ENCODE results near the gene RAB35. TPM values are rescaled to one million over a fixed set of nuclear protein-coding genes. Genes with fewer than 3 reads are reported as not detected.

RAB35 gene
- 21.3 TPM for total RNA-seq
- 10 to 100 TPM; 24.5 to 34.9 (median 31.0) TPM for polyA plus RNA-seq (ENCODE audit: insufficient read depth in 1 of 8, insufficient read length in 8 of 8, low replicate concordance in 1 of 8)
- long read RNA-seq, donor 1, transcript RAB35-201 (6 exons, 2,945 nt): major isoform, 8 of 11 reads
- long read RNA-seq, donor 1, partial matches to known transcripts: 0 of 11 reads
- long read RNA-seq, donor 1, other reads (novel, unspliced or antisense): 0 of 11 reads
- long read RNA-seq, donor 2, partial matches to known transcripts: 0 of 1 reads
- long read RNA-seq, donor 2, other reads (novel, unspliced or antisense): 0 of 1 reads
- long read RNA-seq, donor 3, transcript RAB35-201 (6 exons, 2,945 nt): major isoform, 8 of 9 reads
- long read RNA-seq, donor 3, partial matches to known transcripts: 0 of 9 reads
- long read RNA-seq, donor 3, other reads (novel, unspliced or antisense): 0 of 9 reads
- long read RNA-seq, donor 4, transcript RAB35-201 (6 exons, 2,945 nt): major isoform, 10 of 18 reads
- long read RNA-seq, donor 4, partial matches to known transcripts: 7 of 18 reads
- long read RNA-seq, donor 4, other reads (novel, unspliced or antisense): 0 of 18 reads
- long read RNA-seq, donor 5, transcript RAB35-201 (6 exons, 2,945 nt): major isoform, 24 of 35 reads
- long read RNA-seq, donor 5, partial matches to known transcripts: 9 of 35 reads
- long read RNA-seq, donor 5, other reads (novel, unspliced or antisense): 0 of 35 reads
- long read RNA-seq, donor 6, transcript RAB35-201 (6 exons, 2,945 nt): major isoform, 24 of 37 reads
- long read RNA-seq, donor 6, partial matches to known transcripts: 11 of 37 reads
- long read RNA-seq, donor 6, other reads (novel, unspliced or antisense): 0 of 37 reads
- long read RNA-seq, donor 7, transcript RAB35-201 (6 exons, 2,945 nt): major isoform, 13 of 24 reads
- long read RNA-seq, donor 7, partial matches to known transcripts: 6 of 24 reads
- long read RNA-seq, donor 7, other reads (novel, unspliced or antisense): 0 of 24 reads
- long read RNA-seq, donor 8, partial matches to known transcripts: 0 of 4 reads
- long read RNA-seq, donor 8, other reads (novel, unspliced or antisense): 0 of 4 reads
- long read RNA-seq, donor 9, transcript RAB35-201 (6 exons, 2,945 nt): major isoform, 10 of 16 reads
- long read RNA-seq, donor 9, partial matches to known transcripts: 5 of 16 reads
- long read RNA-seq, donor 9, other reads (novel, unspliced or antisense): 0 of 16 reads
- long read RNA-seq, donor 10, transcript RAB35-201 (6 exons, 2,945 nt): major isoform, 6 of 14 reads
- long read RNA-seq, donor 10, partial matches to known transcripts: 8 of 14 reads
- long read RNA-seq, donor 10, other reads (novel, unspliced or antisense): 0 of 14 reads
- long read RNA-seq, donor 11, transcript RAB35-201 (6 exons, 2,945 nt): major isoform, 5 of 14 reads
- long read RNA-seq, donor 11, partial matches to known transcripts: 7 of 14 reads
- long read RNA-seq, donor 11, other reads (novel, unspliced or antisense): 0 of 14 reads

GRCh38 chr12:120116441-120116791 lies at the start of gene RAB35:
Gene RAB35 (minus strand): TSS chr12:120116753. CDS start chr12:120116650, 103 bp downstream.
- Histone ChIP-seq H3K4me3 (ENCODE audit: low read length) (peak within 1 kb of the TSS; percentile 93), H3K4me1 (ENCODE audit: control insufficient read depth, insufficient read depth, low read length) (peaks cover 23% of the 10 kb centered on the region), H3K27ac (ENCODE audit: low read length) (peak within 1 kb of the TSS; percentile 99), H3K9me3 (replicated peaks; ENCODE audit: control insufficient read depth, low read depth, low read length) (no peaks in the 10 kb centered on the region), H3K36me3 (ENCODE audit: control insufficient read depth, insufficient read depth, low read length) (peaks cover 30% of the 10 kb centered on the region), H3K27me3 (ENCODE audit: control insufficient read depth, insufficient read depth, low read length) (no peaks in the 10 kb centered on the region)
- no peak for DNase-seq
- WGBS (ENCODE audit: insufficient coverage): 0% methylated on average over 45 of the region's 50 CpGs

GRCh38 chr12:120164293-120164692 lies 47.7 kb upstream of the RAB35 start:
- DNase-seq: no peak
- peaks cover 76% of the 10 kb centered on the region for H3K36me3 ChIP-seq (ENCODE audit: control insufficient read depth, insufficient read depth, low read length)
- H3K4me3 ChIP-seq (ENCODE audit: low read length): no peak overlapping the region
- H3K9me3 ChIP-seq (replicated peaks; ENCODE audit: control insufficient read depth, low read depth, low read length): no peaks in the 10 kb centered on the region
- no peaks in the 10 kb centered on the region for H3K27me3 ChIP-seq (ENCODE audit: control insufficient read depth, insufficient read depth, low read length)
- no peak overlapping the region for H3K27ac ChIP-seq (ENCODE audit: low read length)
- no peaks in the 10 kb centered on the region for H3K4me1 ChIP-seq (ENCODE audit: control insufficient read depth, insufficient read depth, low read length)
- WGBS (ENCODE audit: insufficient coverage): 85% methylated on average over 8 of the region's 11 CpGs

DNA sequence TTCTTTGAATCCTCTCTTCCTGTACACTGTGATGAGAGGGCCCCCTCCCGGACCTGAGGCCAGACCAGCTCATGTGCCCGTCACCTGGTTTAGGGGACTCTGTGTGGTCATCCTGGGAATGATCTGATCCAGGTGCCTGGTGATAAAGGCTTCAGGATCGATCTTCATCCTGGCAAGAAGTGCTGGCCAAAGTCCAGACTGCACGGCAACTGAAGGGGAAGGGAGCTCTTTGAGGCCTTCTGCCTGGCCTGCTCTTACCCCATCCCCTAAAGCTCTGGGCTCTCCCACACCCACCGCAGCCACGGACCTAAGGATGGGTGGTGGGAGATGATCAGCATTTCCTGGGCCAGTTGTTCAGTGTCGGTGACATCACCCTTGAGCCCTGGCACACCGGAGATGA lies 46.2 kb upstream of the RAB35 start:
- DNase-seq: no peak
- H3K4me3 ChIP-seq (ENCODE audit: low read length): no peak overlapping the region
- 97% methylated on average over 5 of the region's 8 CpGs for WGBS (ENCODE audit: insufficient coverage)
- H3K36me3 ChIP-seq (ENCODE audit: control insufficient read depth, insufficient read depth, low read length): peaks cover 78% of the 10 kb centered on the region
- no peaks in the 10 kb centered on the region for H3K9me3 ChIP-seq (replicated peaks; ENCODE audit: control insufficient read depth, low read depth, low read length)
- H3K27me3 ChIP-seq (ENCODE audit: control insufficient read depth, insufficient read depth, low read length): no peaks in the 10 kb centered on the region
- no peaks in the 10 kb centered on the region for H3K4me1 ChIP-seq (ENCODE audit: control insufficient read depth, insufficient read depth, low read length)
- no peak overlapping the region for H3K27ac ChIP-seq (ENCODE audit: low read length)

GRCh38 chr12:120161852-120162251 lies 45.3 kb upstream of the RAB35 start:
- Histone ChIP-seq H3K36me3 (ENCODE audit: control insufficient read depth, insufficient read depth, low read length) (peaks cover 77% of the 10 kb centered on the region), H3K9me3 (replicated peaks; ENCODE audit: control insufficient read depth, low read depth, low read length) (no peaks in the 10 kb centered on the region), H3K27me3 (ENCODE audit: control insufficient read depth, insufficient read depth, low read length) (no peaks in the 10 kb centered on the region), H3K27ac (ENCODE audit: low read length) (no peak overlapping the region), H3K4me1 (ENCODE audit: control insufficient read depth, insufficient read depth, low read length) (no peaks in the 10 kb centered on the region), H3K4me3 (ENCODE audit: low read length) (no peak overlapping the region)
- 94% methylated on average over 11 of the region's 11 CpGs for WGBS (ENCODE audit: insufficient coverage)
- no peak for DNase-seq

- H3K9me3 ChIP-seq (replicated peaks; ENCODE audit: control insufficient read depth, low read depth, low read length): no peaks in the 10 kb centered on the region
- no peak overlapping the region for H3K4me3 ChIP-seq (ENCODE audit: low read length)
- WGBS (ENCODE audit: insufficient coverage): 86% methylated on average over 10 of the region's 12 CpGs
- H3K27me3 ChIP-seq (ENCODE audit: control insufficient read depth, insufficient read depth, low read length): no peaks in the 10 kb centered on the region
- DNase-seq: no peak
- H3K4me1 ChIP-seq (ENCODE audit: control insufficient read depth, insufficient read depth, low read length): no peaks in the 10 kb centered on the region
- H3K36me3 ChIP-seq (ENCODE audit: control insufficient read depth, insufficient read depth, low read length): peaks cover 91% of the 10 kb centered on the region
- no peak overlapping the region for H3K27ac ChIP-seq (ENCODE audit: low read length)
Observed at GRCh38 chr12:120159509-120160237, 43.1 kb upstream of the RAB35 start.

DNA sequence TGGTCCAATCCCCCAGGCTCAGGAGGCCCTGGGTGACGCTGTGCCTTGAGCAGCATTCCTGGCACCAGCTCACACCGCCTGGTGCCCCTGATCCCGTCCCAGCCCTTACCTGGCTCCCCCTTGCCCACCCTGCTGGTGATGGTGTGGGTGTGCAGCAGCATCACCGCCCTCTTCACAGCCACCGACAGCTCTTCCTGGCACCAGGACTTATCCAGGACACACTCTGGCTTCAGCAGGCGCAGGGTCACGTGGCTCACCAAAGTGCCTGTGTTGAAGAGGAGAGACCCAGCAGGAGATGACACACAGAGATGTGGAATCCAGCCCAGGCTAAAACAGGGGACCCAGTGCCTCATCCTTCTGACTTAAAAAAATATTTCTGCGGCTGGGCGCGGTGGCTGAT lies 41.8 kb upstream of the RAB35 start:
- H3K4me3 ChIP-seq (ENCODE audit: low read length): no peak overlapping the region
- H3K4me1 ChIP-seq (ENCODE audit: control insufficient read depth, insufficient read depth, low read length): no peaks in the 10 kb centered on the region
- H3K9me3 ChIP-seq (replicated peaks; ENCODE audit: control insufficient read depth, low read depth, low read length): no peaks in the 10 kb centered on the region
- H3K36me3 ChIP-seq (ENCODE audit: control insufficient read depth, insufficient read depth, low read length): peaks cover 92% of the 10 kb centered on the region
- H3K27me3 ChIP-seq (ENCODE audit: control insufficient read depth, insufficient read depth, low read length): no peaks in the 10 kb centered on the region
- WGBS (ENCODE audit: insufficient coverage): 89% methylated on average over 8 of the region's 10 CpGs
- no peak overlapping the region for H3K27ac ChIP-seq (ENCODE audit: low read length)
- no peak for DNase-seq

GRCh38 chr12:120157678-120158077 lies 41.1 kb upstream of the RAB35 start:
- Histone ChIP-seq H3K4me3 (ENCODE audit: low read length) (no peak overlapping the region), H3K27me3 (ENCODE audit: control insufficient read depth, insufficient read depth, low read length) (no peaks in the 10 kb centered on the region), H3K27ac (ENCODE audit: low read length) (no peak overlapping the region), H3K36me3 (ENCODE audit: control insufficient read depth, insufficient read depth, low read length) (peaks cover 92% of the 10 kb centered on the region), H3K4me1 (ENCODE audit: control insufficient read depth, insufficient read depth, low read length) (no peaks in the 10 kb centered on the region), H3K9me3 (replicated peaks; ENCODE audit: control insufficient read depth, low read depth, low read length) (no peaks in the 10 kb centered on the region)
- WGBS (ENCODE audit: insufficient coverage): 93% methylated on average over 6 of the region's 11 CpGs
- DNase-seq: no peak

DNA sequence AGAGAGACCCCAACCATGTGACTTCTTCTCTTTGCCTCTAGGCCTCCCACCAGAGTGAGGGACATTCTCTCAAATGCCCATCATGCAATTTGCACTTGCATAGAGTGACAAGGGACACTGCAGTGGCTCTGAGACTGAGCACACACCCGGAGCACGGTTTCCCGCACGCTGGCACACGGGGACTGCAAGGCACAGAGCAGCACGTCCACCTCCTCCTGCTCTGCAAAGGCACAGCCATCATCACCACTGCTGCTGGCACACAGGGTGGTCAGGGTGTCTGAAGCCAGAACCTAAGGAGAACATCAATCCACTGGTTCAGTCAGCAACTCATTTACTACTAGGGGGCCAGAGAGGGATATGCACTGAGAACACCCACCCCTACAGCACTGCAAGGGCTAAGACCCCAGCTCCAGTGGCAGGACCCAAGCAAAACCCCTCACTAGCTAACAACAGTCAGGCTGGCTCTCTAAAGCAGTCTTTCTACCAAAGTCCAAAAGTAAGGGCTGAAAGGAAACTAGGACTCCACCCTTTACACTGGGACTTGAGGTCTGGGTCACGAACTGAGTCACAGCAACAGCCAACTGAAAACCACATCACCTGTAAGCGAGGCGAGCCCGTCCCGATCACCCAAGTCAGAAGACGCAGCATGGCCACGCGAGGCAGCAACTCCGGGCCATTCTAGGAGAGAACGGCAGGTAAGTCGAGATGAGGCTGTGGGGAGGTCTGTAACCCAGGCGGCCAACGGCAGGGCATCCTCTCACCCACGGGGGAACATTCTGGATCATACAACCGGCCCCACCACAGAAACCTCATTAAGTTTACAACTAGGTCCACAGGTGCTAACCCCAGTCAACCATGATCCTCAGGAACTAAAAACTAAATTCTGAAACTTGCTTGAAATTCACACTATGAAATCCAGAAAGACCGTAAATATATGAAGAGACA lies 40.0 kb upstream of the RAB35 start:
- no peak for DNase-seq
- WGBS (ENCODE audit: insufficient coverage): 99% methylated on average over 11 of the region's 22 CpGs
- Histone ChIP-seq H3K9me3 (replicated peaks; ENCODE audit: control insufficient read depth, low read depth, low read length) (no peaks in the 10 kb centered on the region), H3K27ac (ENCODE audit: low read length) (no peak overlapping the region), H3K27me3 (ENCODE audit: control insufficient read depth, insufficient read depth, low read length) (no peaks in the 10 kb centered on the region), H3K36me3 (ENCODE audit: control insufficient read depth, insufficient read depth, low read length) (peaks cover 89% of the 10 kb centered on the region), H3K4me3 (ENCODE audit: low read length) (no peak overlapping the region), H3K4me1 (ENCODE audit: control insufficient read depth, insufficient read depth, low read length) (no peaks in the 10 kb centered on the region)
